SK-N-SH treated with all-trans-retinoic acid at 6 μM for 48 hours (cell line): ENCODE data around the gene CHMP2A.

Experiments used
- TCF4 ChIP-seq: fragments of 250-450 bp; sonication (Bioruptor Pico); IDR thresholded peaks from 2 replicates; pipeline ENCODE4 v1.8.0; 2021; ENCODE audit warnings: mild to moderate bottlenecking, moderate library complexity, borderline replicate concordance
- TF ChIP-seq, protein P1 (sequence below): fragments of 250-450 bp; sonication (Bioruptor Pico); IDR thresholded peaks from 2 replicates; pipeline ENCODE4 v1.8.0; 2020; ENCODE audit warnings: mild to moderate bottlenecking, moderate library complexity, borderline replicate concordance

DNA sequence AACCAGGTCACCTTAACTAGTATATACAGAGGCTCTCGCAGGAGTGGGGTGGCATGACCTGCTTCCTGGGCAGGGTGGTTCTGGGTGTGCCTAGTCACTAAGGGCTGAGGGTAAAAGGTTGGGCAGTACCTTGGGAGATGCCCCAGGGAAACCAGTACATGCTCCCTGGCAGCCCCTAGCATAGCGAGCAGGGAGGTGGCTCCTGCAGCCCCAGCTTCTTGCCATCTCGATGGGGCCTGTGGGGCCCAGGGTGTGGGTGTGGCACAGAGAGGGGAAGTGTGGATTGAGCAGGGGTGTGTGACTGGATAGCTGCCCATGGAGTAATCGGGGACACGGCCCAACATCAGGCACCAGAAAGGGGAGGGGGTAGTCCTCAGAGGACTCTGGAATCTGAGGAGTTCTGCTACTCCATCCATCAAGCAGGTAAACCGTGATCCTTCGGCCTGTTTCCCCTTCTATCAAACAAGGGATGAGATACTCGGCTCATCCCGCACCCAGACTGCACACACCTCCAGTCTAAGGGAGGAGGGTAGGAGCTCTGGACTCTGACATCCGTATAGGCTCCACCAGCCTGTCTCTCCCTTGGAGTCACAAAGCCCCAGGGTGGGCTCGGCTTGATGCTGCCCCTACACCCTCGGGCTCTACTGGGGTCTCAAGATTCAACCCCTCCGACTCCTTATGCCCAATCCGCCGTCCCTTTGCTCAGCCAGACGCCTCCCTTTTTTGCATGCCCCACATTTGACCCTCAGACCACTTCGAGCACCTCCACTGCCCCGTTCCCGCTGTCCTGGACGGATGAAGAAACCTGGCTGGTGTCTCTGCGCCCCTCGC is 36.4 kb downstream of the CHMP2A start:
- no peak for TF ChIP-seq TCF4 (CRISPR knock-in tag)
- TF ChIP-seq, protein P1, sequence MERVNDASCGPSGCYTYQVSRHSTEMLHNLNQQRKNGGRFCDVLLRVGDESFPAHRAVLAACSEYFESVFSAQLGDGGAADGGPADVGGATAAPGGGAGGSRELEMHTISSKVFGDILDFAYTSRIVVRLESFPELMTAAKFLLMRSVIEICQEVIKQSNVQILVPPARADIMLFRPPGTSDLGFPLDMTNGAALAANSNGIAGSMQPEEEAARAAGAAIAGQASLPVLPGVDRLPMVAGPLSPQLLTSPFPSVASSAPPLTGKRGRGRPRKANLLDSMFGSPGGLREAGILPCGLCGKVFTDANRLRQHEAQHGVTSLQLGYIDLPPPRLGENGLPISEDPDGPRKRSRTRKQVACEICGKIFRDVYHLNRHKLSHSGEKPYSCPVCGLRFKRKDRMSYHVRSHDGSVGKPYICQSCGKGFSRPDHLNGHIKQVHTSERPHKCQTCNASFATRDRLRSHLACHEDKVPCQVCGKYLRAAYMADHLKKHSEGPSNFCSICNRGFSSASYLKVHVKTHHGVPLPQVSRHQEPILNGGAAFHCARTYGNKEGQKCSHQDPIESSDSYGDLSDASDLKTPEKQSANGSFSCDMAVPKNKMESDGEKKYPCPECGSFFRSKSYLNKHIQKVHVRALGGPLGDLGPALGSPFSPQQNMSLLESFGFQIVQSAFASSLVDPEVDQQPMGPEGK, result no peak
